AG04450 (cell line): ENCODE measurements around the gene SLC25A47. TPM values are rescaled to one million over a fixed set of nuclear protein-coding genes. Genes with fewer than 3 reads are reported as not detected.
"Not testable (repeated sequence)": the region's sequence is repeated elsewhere in the genome, so short reads cannot be mapped to it uniquely, and the experiment has no call there.

Source experiments
- CTCF ChIA-PET: fragments of 300-600, 350-600 bp; formaldehyde crosslinking; extraction: SDS; loops from one replicate; lab custom pipeline; 2022; ENCODE audit warnings: antibody characterized with exemption, inconsistent platforms; lab: Charles Lee
- POLR2A ChIA-PET: fragments of 350-600 bp; formaldehyde crosslinking; extraction: SDS; loops from one replicate; lab custom pipeline; 2021; ENCODE audit warnings: antibody characterized with exemption, inconsistent platforms; lab: Yijun Ruan, JAX
- DNase-seq: peaks from one replicate; pipeline ENCODE4 v3.0.0-alpha.2; 2011; ENCODE audit warnings: low read depth, low spot score
- H3K27ac ChIP-seq: one replicate; pipeline ENCODE4 v1.5.1; 2012; ENCODE audit warnings: low read depth, low read length, control low read depth
- H3K27me3 ChIP-seq: one replicate; pipeline ENCODE4 v1.6.0; 2012; ENCODE audit warnings: low read length; ENCODE audit not compliant: control insufficient read depth, insufficient read depth
- H3K4me3 ChIP-seq: 2 replicates; pipeline ENCODE4 v1.5.1; 2011; ENCODE audit warnings: mild to moderate bottlenecking, low read depth, low read length, control low read depth
- H3K9me3 ChIP-seq: 2 replicates; pipeline ENCODE4 v1.5.1; 2012; ENCODE audit warnings: low read length; ENCODE audit not compliant: control insufficient read depth, insufficient read depth
- CTCF ChIP-seq: IDR thresholded peaks from 2 replicates; pipeline ENCODE4 v1.5.1; 2011; ENCODE audit warnings: low read depth, low read length, control low read depth, inconsistent platforms
- polyA plus RNA-seq: library from polyadenylated mRNA; depleted of rRNA; stranded (reverse); fragments of >200 nt; gene quantifications from 2 replicates; pipeline ENCODE4 v1.2.3, GENCODE V29; 2011

SLC25A47 gene
- polyA plus RNA-seq, 1 experiment: not detected

- ChIA-PET POLR2A (no interaction called here), CTCF (interaction anchor here (0.5 to 1.2 kb wide), 2 partner anchors 69 to 75 kb away, joined by 3 read pairs; no protein-coding TSS in a partner anchor)
- H3K27ac ChIP-seq: no peak overlapping the region
- DNase-seq: no peak
- H3K9me3 ChIP-seq: peaks cover 5% of the 10 kb centered on the region; the same call in 1 of the 2 replicates
- H3K4me3 ChIP-seq: no peak overlapping the region
- no peaks in the 10 kb centered on the region for H3K27me3 ChIP-seq
- no peak for TF ChIP-seq CTCF
Measured at GRCh38 chr14:100309028-100309737, 14.0 kb upstream of the SLC25A47 start.

DNA sequence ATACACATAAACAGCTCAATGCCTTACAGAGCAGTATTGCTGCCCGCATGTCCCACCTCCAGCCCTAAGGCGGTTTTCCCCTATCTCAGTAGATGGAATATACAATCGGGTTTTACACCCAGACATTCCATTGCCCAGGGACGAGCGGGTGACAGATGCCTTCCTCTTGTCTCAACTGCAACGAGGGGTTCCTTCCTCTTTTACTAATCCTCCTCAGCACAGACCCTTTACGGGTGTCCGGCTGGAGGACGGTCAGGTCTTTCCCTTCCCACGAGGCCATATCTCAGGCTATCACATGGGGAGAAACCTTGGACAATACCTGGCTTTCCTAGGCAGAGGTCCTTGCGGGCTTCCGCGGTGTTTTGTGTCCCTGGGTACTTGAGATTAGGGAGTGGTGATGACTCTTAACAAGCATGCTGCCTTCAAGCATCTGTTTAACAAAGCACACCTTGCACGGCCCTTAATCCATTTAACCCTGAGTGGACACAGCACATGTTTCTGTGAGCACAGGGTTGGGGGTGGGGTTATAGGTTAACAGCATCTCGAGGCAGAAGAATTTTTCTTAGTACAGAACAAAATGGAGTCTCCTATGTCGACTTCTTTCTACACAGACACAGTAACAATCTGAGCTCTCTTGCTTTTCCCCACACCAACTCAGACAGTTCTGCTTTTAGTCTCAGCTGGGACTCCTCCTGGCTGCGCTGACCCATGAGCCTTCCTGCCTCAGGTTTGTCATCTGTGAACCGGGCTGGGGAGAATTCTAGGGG, 10.8 kb upstream of the SLC25A47 start:
- DNase-seq, H3K27ac ChIP-seq, H3K9me3 ChIP-seq, H3K27me3 ChIP-seq, H3K4me3 ChIP-seq: not testable (repeated sequence)
- CTCF ChIA-PET: interaction anchor here (0.8 kb wide), 1 partner anchor 9 kb away, joined by 4 read pairs; no protein-coding TSS in a partner anchor
- POLR2A ChIA-PET: interaction anchor here (0.9 kb wide), 1 partner anchor 63 kb away, joined by 3 read pairs; a partner anchor contains a TSS

DNA sequence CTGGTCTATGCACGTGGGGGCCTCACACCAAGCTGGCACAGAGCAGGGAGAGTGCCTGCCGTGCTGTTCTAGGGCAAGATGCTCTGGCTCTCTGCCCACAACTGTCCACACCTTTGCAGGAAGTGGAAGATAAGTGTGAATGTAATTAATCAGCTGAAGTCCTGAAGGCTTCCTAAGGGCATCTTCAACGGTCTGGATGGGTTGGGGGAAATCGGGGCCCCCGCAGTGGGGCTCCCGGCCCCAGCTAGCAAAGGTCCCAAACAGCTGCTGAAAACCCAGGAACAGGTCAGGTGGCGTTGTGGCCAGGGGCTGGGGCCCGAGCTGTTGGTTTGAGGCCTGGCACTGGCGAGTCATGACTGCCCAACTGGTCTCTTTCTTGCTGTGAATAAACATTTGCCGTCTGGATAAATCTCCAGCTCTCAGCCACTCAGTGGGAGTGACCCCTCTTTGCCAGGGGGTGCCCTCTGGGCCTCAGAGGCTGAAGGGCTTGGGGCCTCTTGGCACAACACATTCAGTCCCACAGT, 10.2 kb upstream of the SLC25A47 start:
- ChIA-PET CTCF (interaction anchor here (0.8 to 1.3 kb wide), 2 partner anchors 10 to 27 kb away, joined by 4 to 5 read pairs; no protein-coding TSS in a partner anchor), POLR2A (no interaction called here)
- Histone ChIP-seq H3K9me3 (no peaks in the 10 kb centered on the region), H3K27ac (no peak overlapping the region), H3K27me3 (no peaks in the 10 kb centered on the region), H3K4me3 (no peak overlapping the region)
- no peak for TF ChIP-seq CTCF
- no peak for DNase-seq

DNA sequence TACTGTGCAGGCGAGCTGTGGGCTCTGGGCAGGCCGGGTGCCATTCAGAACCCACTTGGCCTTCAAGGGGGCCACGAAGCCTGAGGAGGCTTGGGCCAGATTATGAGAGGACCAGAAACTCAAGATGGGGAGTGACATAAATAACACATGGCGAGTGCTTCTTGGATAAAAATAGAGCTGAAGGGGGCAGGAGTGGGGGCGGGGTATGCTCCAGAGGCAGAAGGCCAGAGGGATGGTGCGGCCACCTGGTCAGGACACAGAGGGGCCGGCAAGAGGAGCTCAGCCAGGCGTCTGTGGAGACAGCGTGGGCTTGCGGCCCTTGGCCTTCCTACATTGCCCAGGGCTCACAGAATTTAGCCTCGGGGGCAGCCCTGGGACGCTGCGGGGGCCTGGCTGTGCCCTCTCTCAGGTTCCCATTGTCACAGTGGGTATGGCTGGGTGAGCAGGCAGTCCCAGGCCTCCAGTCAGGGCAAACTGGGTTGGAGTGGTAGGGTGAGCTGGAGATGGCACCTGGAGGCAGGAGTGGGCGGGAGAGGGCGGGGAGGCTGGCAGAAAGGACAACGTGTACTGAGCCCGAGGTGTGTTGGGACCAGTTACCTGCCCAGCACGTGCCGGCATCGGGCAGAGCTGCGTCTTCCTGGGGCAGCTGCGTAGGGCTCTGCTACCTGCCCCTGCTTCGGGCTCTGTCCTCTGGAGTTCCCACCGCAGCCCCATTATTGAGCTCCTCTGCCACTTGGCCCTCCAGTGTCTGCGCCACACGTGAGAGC, 9.5 kb upstream of the SLC25A47 start:
- H3K27me3 ChIP-seq: no peaks in the 10 kb centered on the region
- H3K9me3 ChIP-seq: no peaks in the 10 kb centered on the region
- H3K27ac ChIP-seq: no peak overlapping the region
- no peak overlapping the region for H3K4me3 ChIP-seq
- POLR2A ChIA-PET: interaction anchor here (1.2 kb wide), 1 partner anchor 27 kb away, joined by 5 read pairs; no protein-coding TSS in a partner anchor
- CTCF ChIA-PET: interaction anchor here (1.0 to 1.3 kb wide), 2 partner anchors 11 to 28 kb away, joined by 3 to 5 read pairs; no protein-coding TSS in a partner anchor
- no peak for DNase-seq
- no peak for TF ChIP-seq CTCF

- Histone ChIP-seq H3K4me3 (no peak overlapping the region), H3K27ac (no peak overlapping the region), H3K9me3 (no peaks in the 10 kb centered on the region), H3K27me3 (no peaks in the 10 kb centered on the region)
- no peak for DNase-seq
- ChIA-PET POLR2A (no interaction called here), CTCF (no interaction called here)
- TF ChIP-seq CTCF: no peak
Measured at GRCh38 chr14:100314724-100315123, 8.4 kb upstream of the SLC25A47 start.
